Measurements from ENCODE around the gene INO80E.

INO80E gene

DNA sequence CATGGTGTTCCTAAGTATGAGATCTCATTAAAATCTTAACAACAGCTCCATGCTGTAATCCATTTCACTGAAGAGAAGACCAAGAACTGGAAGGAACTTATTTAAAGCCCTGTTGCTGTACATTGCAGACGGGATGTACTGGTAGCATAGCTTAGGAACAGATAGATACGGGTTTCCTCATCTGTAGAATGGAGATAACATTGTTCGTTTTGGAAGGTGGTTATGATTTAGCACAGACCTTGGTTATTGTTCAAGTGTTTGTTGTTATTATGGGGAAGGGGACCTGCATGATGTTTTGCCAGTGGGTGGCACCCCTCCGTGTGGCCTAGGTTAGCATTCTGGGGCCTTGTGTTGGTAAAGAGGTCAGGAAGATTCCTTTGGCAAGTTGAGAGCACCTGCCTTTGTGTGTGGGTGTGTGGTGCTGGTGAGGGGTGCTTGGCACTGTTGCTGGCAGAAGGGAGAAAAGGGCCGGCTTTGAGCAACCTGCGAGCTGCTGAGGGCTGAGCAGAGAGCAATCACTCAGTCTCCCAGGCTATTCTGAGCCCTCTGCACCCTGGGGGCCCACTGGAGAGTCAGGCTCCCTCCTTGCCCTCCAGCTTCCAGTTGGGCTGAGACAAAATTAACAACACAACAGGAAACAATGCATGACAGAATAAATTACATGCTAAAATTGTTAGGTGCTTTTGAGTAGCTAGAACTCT, 20.1 kb upstream of the INO80E start:
- no peak for DNase-seq

DNA sequence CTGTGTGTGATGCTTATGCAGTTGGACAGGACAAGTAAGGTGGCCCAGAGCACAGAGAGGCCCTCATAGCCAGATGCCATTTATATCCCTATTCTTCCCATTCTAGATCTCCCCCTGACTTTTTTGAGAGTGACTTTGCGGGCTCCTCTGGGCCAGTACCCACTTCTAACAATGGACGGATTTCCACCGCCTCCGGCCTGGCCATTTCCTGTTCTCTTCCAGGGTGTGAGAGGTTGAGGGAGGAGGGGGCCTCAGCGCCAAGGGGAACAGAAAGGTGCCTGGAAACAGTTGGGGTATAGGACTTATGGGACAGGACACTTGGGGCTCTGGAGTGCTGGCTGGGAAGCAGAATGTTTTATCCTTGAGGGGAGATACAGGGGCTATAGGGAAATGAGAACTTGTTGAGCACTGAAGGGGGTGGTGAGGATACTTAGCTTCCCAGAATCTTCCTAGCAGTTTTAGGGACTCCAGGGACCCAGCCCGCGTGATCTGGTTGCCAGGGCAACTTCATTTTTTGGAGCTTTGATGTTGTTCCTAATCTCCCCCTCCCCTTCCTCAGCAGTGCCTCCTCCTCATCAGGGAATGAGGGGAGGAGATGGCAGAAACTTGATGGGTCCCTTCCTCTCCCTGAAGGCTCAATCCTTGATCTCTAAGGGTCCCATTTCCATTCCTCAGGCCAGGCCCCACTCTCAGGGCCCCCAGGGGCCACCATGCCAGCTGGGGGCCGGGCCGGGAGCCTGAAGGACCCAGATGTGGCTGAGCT, 18.8 kb upstream of the INO80E start:
- DNase-seq = no peak

DNA sequence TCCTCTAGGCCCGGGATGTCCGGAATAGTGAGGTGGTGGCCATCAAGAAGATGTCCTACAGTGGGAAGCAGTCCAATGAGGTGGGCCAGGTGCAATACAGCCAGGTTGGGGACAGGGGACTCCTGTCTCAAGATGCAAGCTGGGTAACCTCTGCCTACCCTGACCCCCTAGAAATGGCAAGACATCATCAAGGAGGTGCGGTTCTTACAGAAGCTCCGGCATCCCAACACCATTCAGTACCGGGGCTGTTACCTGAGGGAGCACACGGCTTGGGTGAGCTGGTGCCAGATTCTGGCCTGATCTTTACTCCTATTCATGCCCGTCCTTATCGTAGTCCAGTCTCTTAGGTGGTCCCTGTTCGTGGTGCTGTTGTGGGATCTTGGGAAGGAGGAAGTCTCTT, 18.0 kb upstream of the INO80E start:
- DNase-seq = no peak

DNA sequence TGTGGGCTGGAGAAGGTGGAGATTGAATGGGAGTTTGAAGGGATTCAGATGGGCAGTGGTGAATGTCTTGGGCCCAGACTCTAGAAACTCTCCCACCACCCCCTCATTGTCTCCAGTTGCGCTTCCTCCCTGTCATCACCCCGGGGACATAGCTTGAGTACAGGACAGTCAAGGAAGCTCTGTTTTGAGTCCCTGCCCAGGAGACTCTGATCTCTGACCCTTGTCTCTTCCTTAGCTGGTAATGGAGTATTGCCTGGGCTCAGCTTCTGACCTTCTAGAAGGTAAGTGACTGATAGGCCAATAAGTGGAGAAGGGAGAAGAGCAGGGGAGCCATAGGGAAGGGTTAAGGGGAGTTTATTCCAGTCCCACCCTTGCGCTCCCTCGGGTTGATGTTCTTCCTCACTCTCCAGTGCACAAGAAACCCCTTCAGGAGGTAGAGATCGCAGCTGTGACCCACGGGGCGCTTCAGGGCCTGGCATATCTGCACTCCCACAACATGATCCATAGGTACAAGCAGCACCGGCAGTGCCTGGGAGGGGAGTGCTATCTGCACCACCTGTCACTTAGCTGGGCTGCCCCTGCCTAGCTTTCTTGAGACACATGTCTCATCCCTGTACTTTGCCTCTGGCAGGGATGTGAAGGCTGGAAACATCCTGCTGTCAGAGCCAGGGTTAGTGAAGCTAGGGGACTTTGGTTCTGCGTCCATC, 17.3 kb upstream of the INO80E start:
- DNase-seq = no peak

DNA sequence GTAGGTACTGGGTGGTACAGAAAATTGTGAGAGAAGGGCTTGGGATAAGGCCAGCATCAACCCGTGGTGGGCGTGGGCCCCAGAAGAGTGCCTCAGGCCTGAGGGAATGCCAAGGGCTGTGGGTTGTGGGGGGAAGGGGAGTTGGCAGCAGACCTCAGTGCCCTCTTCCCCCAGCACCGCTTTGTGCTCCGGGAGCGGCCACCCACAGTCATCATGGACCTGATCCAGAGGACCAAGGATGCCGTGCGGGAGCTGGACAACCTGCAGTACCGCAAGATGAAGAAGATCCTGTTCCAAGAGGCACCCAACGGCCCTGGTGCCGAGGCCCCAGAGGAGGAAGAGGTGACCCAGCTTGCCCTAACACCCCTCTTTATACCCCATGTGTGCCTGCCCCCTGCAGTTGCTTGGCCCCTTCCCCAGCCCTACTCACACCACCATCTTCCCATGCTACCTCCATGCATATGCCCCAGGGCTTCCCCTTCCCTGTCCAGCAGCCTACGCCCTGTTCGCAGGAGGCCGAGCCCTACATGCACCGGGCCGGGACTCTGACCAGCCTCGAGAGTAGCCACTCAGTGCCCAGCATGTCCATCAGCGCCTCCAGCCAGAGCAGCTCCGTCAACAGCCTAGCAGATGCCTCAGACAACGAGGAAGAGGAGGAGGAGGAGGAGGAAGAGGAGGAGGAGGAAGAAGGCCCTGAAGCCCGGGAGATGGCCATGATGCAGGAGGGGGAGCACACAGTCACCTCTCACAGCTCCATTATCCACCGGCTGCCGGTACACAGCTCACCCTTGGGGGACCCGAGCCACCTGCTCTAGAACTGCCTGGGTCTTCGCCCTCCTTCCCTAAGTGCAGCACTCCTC, 13.3 kb upstream of the INO80E start:
- DNase-seq = no peak

DNA sequence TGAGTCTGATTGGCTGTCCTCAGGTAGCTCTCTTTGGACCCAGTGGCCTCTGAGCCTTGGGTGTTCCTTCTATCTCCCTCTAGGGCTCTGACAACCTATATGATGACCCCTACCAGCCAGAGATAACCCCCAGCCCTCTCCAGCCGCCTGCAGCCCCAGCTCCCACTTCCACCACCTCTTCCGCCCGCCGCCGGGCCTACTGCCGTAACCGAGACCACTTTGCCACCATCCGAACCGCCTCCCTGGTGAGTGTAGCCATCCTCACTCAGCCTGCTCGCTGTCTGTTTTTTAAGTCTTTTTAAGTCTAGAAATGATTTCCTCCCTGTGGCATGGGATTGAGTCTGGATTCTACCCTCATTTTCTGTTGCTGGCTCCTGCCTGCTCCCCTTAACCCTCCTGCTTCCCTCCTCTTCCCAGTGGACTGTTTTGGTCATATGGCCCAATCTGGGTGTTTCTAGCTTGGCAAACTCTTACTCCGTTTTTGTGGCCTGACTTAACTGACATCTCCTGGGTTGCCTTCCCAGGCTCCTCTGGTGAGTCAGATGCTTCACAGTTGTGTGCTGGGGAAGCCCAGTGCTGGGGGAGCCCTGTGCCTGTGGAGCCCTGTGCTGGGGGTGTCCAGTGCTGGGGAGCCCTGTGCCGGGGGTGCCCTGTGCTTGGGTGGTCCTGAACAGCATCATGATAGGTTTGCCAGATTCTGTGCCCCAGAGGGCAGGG, 12.5 kb upstream of the INO80E start:
- no peak for DNase-seq

DNA sequence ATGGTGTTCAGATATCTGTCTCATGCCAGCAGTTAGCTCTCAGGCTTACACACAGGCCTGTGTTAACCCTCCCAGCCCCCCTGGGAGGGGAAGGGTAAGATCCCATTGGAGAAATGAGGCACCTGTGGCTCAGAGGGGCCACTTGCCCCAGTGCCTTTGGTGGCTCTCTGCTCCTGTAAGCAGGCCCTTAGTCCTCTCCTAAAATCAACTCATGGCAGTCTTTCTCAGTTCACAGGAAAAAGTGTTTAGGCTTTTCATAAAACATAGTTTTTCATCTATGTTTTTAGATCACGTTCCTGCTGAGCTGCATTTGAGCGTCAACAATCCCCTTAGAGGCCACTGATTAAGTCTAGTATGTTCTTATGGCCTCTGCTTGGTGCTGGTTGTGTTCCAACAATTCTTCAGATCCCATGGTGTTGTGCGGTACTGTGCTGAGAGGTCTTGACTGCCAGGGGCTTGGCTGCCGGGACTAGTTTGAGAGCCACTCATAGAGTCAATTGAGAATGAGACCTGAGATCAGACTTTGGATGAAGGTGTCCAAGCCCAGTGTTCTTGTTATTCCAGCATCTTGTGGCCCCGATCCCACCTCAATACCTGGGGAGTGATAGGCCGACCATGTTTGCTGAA, 11.8 kb upstream of the INO80E start:
- no peak for DNase-seq

DNA sequence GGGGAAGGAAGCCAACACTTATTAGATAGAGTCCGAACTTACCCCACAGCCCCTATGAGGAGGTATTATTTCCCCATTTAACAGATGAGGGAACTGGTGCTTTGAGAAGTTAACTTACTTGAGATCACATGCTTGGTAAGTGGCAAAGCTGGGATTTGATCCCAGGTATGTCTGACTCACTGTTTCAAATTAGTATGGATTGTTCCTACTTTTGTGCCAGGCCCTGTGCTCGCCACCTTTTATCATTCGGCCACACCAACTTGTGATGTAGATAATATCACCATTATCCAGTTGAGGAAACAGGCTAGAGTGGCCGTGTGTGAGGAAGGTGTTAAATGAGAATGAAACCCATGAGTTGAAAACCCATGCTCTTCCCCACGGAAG, 11.3 kb upstream of the INO80E start:
- no peak for DNase-seq

DNA sequence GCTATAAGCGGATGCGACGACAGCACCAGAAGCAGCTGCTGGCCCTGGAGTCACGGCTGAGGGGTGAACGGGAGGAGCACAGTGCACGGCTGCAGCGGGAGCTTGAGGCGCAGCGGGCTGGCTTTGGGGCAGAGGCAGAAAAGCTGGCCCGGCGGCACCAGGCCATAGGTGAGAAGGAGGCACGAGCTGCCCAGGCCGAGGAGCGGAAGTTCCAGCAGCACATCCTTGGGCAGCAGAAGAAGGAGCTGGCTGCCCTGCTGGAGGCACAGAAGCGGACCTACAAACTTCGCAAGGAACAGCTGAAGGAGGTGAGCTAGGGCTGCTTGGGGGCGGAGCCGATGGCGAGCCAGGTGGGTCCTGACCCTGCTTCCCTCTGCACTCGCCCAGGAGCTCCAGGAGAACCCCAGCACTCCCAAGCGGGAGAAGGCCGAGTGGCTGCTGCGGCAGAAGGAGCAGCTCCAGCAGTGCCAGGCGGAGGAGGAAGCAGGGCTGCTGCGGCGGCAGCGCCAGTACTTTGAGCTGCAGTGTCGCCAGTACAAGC, 10.7 kb upstream of the INO80E start:
- no peak for DNase-seq

DNA sequence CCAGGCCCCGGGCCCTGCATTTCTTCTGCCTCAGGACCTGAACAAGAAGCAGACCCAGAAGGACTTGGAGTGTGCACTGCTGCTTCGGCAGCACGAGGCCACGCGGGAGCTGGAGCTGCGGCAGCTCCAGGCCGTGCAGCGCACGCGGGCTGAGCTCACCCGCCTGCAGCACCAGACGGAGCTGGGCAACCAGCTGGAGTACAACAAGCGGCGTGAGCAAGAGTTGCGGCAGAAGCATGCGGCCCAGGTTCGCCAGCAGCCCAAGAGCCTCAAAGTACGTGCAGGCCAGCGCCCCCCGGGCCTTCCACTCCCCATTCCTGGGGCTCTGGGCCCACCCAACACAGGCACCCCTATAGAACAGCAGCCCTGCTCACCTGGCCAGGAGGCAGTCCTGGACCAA, 9.8 kb upstream of the INO80E start:
- DNase-seq = no peak

DNA sequence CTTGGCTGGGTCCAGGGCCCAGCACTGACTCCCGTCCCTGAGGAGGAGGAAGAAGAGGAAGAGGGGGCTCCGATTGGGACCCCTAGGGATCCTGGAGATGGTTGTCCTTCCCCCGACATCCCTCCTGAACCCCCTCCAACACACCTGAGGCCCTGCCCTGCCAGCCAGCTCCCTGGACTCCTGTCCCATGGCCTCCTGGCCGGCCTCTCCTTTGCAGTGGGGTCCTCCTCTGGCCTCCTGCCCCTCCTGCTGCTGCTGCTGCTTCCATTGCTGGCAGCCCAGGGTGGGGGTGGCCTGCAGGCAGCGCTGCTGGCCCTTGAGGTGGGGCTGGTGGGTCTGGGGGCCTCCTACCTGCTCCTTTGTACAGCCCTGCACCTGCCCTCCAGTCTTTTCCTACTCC, 9.1 kb upstream of the INO80E start:
- no peak for DNase-seq

DNA sequence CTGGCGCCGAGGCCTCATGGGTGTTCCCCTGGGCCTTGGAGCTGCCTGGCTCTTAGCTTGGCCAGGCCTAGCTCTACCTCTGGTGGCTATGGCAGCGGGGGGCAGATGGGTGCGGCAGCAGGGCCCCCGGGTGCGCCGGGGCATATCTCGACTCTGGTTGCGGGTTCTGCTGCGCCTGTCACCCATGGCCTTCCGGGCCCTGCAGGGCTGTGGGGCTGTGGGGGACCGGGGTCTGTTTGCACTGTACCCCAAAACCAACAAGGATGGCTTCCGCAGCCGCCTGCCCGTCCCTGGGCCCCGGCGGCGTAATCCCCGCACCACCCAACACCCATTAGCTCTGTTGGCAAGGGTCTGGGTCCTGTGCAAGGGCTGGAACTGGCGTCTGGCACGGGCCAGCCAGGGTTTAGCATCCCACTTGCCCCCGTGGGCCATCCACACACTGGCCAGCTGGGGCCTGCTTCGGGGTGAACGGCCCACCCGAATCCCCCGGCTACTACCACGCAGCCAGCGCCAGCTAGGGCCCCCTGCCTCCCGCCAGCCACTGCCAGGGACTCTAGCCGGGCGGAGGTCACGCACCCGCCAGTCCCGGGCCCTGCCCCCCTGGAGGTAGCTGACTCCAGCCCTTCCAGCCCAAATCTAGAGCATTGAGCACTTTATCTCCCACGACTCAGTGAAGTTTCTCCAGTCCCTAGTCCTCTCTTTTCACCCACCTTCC, 8.5 kb upstream of the INO80E start:
- DNase-seq = no peak

DNA sequence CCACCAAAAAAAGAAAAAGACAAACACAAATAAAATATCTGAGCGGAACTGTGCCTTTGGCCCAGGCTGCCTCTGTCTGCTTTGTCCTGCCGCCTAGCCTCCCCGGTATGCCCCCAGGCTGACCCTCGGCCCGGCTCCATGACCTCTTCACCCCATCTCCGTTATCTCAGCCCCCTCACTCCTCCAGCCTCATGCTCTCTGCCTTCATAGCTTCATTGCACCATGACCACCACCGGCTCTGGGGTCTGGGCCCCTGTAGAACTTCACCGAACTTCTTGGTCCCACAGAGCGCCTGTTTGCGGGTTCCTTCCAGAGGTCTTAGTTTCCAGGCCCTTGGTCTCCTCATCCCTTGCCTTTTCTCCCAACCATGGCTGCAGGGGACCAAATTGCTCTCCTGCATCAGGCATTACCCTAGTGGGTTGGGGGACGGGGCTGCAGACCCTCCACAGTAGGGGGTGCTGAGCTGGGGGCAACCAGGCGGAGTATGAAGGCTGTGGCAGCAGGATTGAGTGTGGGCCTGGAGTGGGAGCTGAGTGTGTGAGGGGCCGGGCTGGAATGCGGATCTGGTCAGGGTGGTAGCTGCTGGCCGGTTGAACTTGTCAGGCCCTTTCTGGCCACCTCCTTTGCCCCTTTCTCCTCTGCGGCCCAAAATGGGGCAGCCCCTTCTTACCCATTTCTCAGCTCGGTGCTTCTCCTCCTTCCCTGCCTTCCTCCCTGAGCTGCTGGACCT, 7.5 kb upstream of the INO80E start:
- DNase-seq = no peak

DNA sequence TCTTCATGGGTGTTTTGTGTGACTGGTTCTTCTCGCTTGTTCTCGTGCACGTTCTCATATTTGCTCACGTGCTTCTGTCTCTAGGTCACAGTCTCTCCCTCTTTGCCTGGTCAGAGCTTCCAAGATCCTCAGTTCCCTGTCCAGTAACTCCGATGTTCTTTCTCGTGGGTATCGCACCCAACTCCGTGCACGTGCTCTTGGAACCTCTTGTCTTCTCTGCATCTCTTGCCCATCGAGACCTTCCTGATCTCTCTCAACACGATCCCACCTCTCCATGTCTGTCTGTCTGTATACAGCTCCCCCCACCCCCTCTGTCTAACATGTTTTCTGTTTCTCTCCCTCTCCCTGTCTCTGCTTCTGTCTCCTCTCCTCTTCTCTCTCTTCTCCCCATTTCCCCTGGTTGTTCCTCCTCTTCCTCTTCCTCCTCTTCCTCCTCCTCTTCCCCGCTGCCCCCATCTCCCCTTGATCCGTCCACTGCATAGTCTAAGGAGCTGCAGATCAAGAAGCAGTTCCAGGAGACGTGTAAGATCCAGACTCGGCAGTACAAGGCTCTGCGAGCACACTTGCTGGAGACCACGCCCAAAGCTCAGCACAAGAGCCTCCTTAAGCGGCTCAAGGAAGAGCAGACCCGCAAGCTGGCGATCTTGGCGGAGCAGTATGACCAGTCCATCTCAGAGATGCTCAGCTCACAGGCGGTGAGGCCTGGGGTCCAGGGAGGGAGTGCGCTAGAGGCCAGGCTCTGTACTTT, 6.8 kb upstream of the INO80E start:
- no peak for DNase-seq

DNA sequence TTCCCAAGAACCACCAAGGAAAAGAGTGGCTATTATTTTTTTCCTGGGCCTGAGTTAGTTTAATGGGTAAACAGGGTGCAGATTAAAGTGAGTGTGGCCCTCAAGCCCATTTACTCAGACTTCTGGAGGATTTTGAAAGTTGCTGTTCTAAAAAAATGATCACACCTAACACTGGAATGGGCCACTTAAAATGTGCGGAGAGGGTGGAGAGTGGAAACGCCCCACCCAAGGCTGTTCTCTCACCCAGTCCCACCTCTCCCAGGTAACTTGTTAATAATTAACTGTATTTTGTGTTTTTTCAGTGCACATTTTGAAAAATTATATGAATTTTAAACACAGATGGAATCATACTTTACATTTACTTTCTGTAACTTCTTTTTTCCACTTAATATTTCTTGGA, 6.0 kb upstream of the INO80E start:
- DNase-seq = no peak

DNA sequence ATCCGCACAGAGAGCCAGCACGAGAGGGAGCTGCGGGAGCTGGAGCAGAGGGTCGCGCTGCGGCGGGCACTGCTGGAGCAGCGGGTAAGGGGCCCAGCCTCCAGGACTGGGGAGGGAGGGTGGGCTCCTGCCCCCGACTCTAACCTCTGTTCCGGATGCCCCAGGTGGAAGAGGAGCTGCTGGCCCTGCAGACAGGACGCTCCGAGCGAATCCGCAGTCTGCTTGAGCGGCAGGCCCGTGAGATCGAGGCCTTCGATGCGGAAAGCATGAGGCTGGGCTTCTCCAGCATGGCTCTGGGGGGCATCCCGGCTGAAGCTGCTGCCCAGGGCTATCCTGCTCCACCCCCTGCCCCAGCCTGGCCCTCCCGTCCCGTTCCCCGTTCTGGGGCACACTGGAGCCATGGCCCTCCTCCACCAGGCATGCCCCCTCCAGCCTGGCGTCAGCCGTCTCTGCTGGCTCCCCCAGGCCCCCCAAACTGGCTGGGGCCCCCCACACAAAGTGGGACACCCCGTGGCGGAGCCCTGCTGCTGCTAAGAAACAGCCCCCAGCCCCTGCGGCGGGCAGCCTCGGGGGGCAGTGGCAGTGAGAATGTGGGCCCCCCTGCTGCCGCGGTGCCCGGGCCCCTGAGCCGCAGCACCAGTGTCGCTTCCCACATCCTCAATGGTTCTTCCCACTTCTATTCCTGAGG, 5.0 kb upstream of the INO80E start:
- no peak for DNase-seq

DNA sequence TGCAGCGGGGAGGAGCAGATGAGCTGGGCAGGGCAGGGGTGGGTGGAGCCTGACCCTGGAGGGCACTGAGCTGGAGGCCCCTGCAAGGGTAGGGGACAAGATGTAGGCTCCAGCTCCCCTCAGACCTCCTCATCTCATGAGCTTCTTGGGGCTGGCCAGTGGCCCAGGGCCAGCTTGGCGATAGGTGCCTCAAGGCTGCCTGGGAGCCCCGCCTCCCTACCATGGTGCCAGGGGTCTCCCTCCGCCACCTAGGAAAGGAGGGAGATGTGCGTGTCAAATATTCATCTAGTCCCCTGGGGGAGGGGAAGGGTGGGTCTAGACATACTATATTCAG, 4.5 kb upstream of the INO80E start:
- DNase-seq = no peak

DNA sequence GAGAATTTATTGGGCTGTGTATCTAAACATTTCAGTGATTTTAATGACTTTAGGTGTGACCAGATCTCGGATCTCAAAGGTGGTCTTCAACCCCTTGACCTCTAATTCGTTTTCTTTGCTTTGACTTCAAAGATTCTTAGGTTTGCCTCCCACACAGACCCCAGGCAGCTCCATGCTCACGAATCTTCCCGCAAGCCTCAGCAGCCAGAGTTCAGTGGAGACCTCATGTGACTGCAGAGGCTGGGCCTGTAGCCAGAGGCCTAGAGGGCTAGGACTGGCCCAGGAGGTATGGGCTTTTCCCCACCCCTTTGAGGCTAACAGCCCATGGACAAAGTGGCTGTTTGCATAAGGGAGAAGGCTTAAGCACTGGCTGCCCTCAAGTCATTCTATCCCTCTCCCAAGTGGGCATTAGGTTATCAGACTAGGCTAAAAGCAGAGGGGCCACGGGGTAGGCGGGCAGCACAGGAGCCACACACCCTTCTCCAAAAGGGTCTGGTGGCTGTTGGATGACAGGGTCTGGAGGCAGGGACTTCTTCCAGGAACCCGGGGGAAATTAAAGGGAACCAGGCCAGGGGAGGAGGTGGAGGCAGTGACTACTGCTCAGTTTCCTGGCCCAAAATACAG, 3.6 kb upstream of the INO80E start:
- no peak for DNase-seq
